Mesothelial cell of epicardium (in vitro differentiated cells): ENCODE results near the gene LYZL2. TPM values are rescaled to one million over a fixed set of nuclear protein-coding genes. Genes with fewer than 3 reads are reported as not detected.
"Not testable (repeated sequence)": the region's sequence is repeated elsewhere in the genome, so short reads cannot be mapped to it uniquely, and the experiment has no call there.

Experiments used
- DNase-seq, 2 experiments: peaks; one replicate each; pipeline ENCODE4 v3.0.0; 2021; ENCODE audit warnings: low spot score in 2 of 2; ENCODE audit not compliant: unreplicated experiment in 2 of 2
- H3K27ac Mint-ChIP-seq: 2 replicates; pipeline ENCODE4 v1.8.0; 2021; ENCODE audit warnings: mixed read lengths
- H3K27me3 Mint-ChIP-seq: 2 replicates; pipeline ENCODE4 v1.8.0; 2021; ENCODE audit warnings: low read depth, mixed read lengths
- H3K36me3 Mint-ChIP-seq: 2 replicates; pipeline ENCODE4 v1.8.0; 2021; ENCODE audit warnings: mixed read lengths
- H3K4me1 Mint-ChIP-seq: 2 replicates; pipeline ENCODE4 v1.8.0; 2021; ENCODE audit warnings: mixed read lengths
- H3K4me3 Mint-ChIP-seq: 2 replicates; pipeline ENCODE4 v1.8.0; 2021; ENCODE audit warnings: mild to moderate bottlenecking, moderate library complexity, mixed read lengths
- H3K9me3 Mint-ChIP-seq: 2 replicates; pipeline ENCODE4 v1.8.0; 2021; ENCODE audit warnings: mixed read lengths
- total RNA-seq: library from RNA; stranded (reverse); gene quantifications from 3 replicates; pipeline ENCODE4 v1.2.1, GENCODE V29; 2021
- TF ChIP-seq, protein P1 (sequence below): fragments of 200-600 bp; sonication (generic); IDR thresholded peaks from one replicate; pipeline ENCODE4 v1.5.0; 2021; ENCODE audit warnings: antibody characterized with exemption; ENCODE audit not compliant: unreplicated experiment

Gene LYZL2
- total RNA-seq, 1 donor from 2014 or later: not detected

DNA sequence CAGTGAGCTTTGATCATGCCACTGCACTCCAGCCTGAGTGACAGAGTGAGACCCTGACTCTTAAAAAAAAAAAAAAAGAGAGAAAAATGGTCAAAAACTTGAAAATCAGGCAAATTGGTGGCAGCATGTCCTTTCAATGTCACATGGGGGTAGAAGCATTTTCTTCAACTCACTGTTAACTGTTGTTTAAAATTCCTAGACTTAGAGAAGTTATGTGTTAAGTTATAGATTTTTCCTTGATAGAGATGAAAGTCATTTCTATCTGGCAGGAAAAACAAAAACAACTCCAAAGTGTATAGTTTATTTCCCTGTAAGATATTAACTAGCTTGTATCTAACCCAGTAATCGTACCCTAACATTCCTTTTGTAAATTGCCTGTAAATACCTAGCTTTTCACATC, 26.8 kb downstream of the LYZL2 start:
- Mint-ChIP-seq H3K27me3 (no peaks in the 10 kb centered on the region), H3K4me1 (peaks cover 17% of the 10 kb centered on the region), H3K36me3 (no peaks in the 10 kb centered on the region), H3K27ac (no peak overlapping the region), H3K4me3 (no peak overlapping the region), H3K9me3 (no peaks in the 10 kb centered on the region)
- TF ChIP-seq, protein P1, sequence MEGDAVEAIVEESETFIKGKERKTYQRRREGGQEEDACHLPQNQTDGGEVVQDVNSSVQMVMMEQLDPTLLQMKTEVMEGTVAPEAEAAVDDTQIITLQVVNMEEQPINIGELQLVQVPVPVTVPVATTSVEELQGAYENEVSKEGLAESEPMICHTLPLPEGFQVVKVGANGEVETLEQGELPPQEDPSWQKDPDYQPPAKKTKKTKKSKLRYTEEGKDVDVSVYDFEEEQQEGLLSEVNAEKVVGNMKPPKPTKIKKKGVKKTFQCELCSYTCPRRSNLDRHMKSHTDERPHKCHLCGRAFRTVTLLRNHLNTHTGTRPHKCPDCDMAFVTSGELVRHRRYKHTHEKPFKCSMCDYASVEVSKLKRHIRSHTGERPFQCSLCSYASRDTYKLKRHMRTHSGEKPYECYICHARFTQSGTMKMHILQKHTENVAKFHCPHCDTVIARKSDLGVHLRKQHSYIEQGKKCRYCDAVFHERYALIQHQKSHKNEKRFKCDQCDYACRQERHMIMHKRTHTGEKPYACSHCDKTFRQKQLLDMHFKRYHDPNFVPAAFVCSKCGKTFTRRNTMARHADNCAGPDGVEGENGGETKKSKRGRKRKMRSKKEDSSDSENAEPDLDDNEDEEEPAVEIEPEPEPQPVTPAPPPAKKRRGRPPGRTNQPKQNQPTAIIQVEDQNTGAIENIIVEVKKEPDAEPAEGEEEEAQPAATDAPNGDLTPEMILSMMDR: no peak
- DNase-seq: no peak

DNA sequence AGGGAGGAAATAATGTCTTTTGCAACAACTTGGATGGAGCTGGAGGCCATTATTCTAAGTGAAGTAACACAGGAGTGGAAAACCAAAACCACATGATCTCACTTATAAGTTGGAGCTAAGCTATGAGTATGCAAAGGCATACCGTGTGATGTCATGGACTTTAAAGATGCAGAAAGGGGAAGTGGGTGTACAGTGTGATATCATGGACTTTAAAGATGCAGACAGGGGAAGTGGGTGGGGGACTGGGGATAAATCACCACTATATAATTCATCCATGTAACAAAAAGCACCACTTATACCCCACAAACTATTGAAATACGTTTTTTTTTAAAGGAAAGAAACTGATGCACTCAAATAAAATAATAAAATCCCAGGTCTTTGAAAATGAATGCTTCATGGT, 29.5 kb downstream of the LYZL2 start:
- TF ChIP-seq, protein P1: no peak
- Mint-ChIP-seq H3K9me3 (no peaks in the 10 kb centered on the region), H3K4me1 (peaks cover 19% of the 10 kb centered on the region), H3K27me3 (no peaks in the 10 kb centered on the region), H3K36me3 (no peaks in the 10 kb centered on the region), H3K27ac (no peak overlapping the region), H3K4me3 (no peak overlapping the region)
- no peak for DNase-seq

DNA sequence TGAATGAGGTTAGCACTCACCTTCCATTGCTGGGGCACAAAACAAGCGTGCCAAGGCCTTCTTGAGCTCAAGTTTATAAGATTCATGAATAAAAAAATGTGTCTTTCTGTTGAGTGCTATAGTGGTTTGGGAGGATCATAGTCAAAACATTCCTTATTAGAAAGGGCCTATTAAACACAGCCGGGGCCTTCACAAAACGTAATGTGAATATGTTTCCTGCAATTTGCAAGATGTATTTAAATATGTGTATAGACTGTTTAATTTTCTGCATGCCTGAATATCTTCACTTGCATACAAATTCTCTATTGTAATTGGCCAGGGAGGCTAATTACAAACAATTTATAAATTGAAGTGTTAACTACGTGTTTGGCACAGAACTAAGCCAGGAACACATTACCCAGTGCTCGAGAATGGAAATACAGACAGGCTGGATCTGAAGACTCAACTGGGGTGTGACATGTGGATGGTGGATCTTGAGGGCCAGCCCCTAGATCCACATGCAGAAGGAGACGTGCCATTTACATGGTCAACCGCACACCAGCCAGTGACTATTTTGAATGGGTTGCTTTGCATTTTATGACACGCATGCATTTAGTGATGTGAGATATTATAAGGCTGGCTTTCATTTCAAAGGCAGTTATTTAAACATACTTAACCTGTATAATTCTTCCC, 31.3 kb downstream of the LYZL2 start:
- DNase-seq: no peak
- Mint-ChIP-seq H3K4me3 (no peak overlapping the region), H3K9me3 (no peaks in the 10 kb centered on the region), H3K27me3 (peaks cover 4% of the 10 kb centered on the region), H3K4me1 (peaks cover 16% of the 10 kb centered on the region), H3K36me3 (no peaks in the 10 kb centered on the region), H3K27ac (no peak overlapping the region)
- TF ChIP-seq, protein P1: no peak

DNA sequence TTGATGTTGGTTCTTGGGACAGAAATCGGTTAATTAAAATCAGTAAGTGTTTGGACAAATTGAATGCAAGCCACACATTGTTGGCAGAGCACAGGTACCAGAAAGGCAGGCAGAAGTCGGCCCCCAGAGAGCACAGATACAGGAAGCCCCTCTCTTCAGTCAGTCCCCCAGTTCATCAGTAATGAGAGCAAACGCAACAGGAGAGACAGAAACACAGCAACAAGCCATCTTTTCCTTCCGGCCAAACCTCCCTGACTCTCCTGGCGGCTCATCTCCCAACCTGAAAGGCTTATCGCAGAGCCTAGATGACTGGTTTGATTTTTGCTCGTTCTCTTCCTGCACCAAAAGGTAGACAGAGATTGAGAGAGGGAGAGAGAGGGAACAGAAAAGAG, 32.1 kb downstream of the LYZL2 start:
- Mint-ChIP-seq H3K4me3 (peak overlapping the region; percentile 23), H3K4me1 (peaks cover 16% of the 10 kb centered on the region), H3K27ac (peak overlapping the region; percentile 22)
- not testable (repeated sequence) for DNase-seq, H3K9me3 Mint-ChIP-seq, H3K36me3 Mint-ChIP-seq, H3K27me3 Mint-ChIP-seq

DNA sequence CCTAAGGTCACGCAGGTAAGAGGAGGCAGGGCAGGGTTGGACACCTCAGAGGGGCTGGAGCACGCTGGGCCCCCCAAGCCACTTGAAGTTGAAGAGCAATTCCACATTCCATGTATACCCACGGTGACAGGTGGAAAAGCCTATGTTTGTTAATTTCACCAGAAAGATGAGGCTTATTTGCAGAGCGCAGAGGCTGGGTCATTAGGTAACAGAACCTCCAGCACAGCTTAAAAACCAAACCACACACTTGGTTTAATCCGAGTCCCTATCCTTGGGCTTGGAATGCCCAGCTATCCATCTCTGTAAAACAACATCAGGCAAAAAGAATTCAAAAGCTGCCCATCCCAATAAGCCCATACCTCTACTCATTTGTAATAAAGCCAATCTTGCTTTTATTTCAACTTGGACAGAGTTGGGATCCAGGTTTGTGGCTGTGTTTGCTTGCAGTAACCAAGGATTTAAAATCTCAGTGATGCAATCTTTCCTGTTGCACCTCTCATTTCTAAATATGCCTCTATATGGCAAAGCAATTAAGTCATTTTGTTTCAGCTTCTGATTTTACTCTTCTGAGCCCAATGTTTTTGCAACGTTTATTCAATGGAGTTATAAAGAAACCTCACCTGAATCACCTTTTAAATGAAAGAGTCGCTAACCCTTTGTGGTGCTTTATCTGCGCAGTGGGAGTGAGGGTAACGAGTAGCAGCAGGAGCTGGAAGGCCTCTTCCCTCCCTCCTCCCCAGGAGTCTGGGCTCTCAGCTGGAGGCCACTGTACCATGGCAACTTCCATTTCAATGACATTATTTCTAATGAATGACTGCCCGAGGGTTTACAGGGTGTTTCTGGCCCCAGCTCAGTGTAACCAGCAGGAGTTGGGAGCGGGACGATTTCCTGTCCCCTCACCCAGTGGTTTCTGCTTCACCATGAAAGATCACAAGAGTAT, 32.8 kb downstream of the LYZL2 start:
- DNase-seq, H3K9me3 Mint-ChIP-seq, H3K36me3 Mint-ChIP-seq, H3K27me3 Mint-ChIP-seq: not testable (repeated sequence)
- Mint-ChIP-seq H3K4me1 (peaks cover 16% of the 10 kb centered on the region), H3K27ac (peak overlapping the region; percentile 22), H3K4me3 (peak overlapping the region; percentile 23)

DNA sequence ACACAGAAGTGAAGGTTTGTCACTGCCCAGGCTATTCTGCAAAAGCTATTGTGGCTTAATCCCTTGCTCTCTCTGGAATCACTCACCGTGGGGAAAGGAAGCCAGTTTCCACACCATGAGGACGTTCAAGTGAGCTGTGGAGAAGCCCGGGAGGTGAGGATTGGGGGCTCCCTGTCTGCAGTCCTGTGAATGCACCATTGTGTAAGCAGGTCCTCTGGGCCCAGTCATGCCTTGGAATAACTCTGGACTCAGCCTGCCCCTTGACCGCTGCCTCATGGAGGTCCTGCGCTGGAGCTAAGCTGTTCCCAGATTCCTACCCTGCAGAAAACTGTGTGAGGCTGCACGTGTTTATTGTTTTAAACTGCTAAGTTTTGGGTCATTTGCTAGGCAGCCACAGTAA, 33.5 kb downstream of the LYZL2 start:
- H3K4me1 Mint-ChIP-seq: peaks cover 16% of the 10 kb centered on the region
- peaks cover 4% of the 10 kb centered on the region for H3K27me3 Mint-ChIP-seq
- TF ChIP-seq, protein P1: no peak
- no peaks in the 10 kb centered on the region for H3K9me3 Mint-ChIP-seq
- H3K4me3 Mint-ChIP-seq: no peak overlapping the region
- H3K27ac Mint-ChIP-seq: no peak overlapping the region
- H3K36me3 Mint-ChIP-seq: no peaks in the 10 kb centered on the region
- no peak for DNase-seq
